GM21390 (cell line): ENCODE data around the gene CUEDC2.

Source experiments
- ATAC-seq: cut with Tn5 transposase; IDR thresholded peaks from one replicate; pipeline ENCODE4 v1.9.1; 2021; ENCODE audit not compliant: unreplicated experiment

Gene CUEDC2

DNA sequence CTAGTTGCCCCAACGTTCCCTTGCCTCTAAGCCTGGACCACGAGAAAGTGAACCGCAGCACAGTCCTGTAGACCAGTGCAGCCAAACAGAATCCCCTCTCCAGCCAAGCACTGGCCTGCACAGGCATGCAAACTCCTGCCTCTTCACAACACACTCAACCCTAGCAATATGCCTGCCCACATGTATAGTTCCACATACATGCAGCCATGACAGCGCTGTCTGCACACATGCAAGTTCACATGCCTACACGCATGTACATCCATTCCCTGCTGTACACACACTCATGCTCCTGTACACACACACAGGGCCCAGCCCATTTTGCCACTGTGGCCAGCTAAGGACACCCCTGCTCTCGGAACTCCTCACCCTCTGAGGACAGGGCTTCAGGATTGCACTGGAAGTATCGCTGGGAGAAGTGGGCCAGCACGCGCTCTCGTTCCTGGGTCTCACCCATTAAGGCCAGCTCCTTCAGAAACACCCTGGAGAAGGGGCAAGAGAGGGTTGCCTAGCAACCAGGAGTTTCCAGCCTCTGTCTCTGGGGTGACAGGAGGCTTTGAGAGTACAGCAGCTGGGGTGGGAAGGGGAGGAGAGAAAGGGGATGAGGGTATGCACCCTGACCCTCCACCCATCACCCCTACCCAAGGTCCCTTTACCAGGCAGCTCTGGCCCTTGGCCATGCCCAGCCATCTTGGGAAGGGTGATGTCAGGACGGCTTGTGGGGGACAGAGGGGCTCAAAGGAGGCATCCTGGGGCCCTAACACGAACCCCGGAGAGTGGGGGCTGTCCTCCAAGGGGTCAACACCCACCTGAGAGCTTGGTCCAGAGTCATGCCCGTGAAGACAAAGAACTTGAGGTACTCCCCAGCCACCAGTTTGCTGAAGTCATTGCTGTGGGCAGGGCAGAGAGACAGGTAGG lies 20.8 kb downstream of the CUEDC2 start:
- ATAC-seq: no peak

DNA sequence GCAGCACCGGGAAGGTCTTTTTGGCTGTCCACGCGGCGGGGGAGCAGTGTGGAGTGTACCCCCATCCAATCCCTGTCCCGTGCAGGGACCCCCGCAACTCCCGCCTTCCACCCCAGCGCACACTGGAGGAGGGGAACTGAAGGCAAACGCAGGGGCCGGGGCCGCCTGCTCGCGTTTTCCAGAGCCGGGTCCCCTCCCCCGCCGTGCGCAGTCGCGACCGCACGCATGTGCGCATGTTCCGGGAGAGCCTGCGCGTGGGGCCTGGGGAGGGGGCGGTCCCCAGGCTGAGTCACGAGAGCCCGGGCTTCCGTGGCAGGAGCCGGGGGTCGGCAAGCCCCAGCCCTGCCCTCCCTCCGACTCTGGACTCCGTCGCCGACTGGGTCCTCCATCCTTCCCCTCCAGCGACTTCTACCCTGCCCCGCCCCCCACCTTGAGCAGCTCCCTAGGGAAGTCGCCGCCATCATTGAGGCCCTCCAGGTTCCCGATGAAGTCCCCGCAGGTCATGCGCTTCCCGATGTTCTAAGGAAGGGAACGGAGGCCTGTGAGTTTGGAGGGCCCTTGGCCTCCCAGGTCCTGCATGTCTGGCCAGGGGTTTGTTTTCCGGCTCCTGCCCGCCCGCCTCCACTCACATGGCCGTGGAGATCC lies 21.8 kb downstream of the CUEDC2 start:
- no peak for ATAC-seq

DNA sequence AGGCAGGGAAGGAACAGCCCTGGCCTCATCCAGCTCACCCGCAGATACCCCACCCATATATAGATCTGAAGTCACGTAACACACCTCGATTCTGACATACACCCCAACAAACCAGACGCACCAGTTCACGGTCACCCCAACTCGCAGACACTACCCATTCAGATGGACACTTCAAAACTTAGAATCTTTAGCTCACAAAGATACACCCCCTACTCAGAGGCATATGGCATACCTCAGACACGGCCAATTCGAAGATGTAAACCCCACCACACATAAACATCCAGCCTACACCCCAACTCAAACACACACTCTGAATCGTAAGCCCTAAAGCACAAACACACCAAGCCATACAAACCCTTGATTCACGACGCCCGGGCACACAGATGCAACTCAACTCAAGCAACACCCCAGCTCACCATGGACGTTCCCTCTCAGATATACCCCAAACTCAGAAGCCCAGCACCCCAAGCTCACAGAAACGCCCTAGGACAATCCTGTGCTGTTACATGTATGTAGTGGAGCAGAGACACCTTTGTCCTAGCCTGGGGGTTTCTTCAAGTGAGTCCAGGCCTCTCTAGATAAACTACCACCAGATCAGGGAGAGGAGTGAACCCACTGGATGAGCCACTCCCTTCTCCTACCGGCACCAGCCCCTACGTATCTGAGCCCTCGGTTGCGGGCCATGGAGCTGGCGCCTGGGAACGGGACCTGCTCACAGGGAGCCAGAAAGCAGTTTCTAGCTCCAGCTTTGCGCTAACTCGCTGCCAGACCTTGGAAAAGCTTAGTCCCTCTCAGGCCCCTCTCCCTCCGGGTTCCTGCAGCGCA lies 22.6 kb downstream of the CUEDC2 start:
- no peak for ATAC-seq

DNA sequence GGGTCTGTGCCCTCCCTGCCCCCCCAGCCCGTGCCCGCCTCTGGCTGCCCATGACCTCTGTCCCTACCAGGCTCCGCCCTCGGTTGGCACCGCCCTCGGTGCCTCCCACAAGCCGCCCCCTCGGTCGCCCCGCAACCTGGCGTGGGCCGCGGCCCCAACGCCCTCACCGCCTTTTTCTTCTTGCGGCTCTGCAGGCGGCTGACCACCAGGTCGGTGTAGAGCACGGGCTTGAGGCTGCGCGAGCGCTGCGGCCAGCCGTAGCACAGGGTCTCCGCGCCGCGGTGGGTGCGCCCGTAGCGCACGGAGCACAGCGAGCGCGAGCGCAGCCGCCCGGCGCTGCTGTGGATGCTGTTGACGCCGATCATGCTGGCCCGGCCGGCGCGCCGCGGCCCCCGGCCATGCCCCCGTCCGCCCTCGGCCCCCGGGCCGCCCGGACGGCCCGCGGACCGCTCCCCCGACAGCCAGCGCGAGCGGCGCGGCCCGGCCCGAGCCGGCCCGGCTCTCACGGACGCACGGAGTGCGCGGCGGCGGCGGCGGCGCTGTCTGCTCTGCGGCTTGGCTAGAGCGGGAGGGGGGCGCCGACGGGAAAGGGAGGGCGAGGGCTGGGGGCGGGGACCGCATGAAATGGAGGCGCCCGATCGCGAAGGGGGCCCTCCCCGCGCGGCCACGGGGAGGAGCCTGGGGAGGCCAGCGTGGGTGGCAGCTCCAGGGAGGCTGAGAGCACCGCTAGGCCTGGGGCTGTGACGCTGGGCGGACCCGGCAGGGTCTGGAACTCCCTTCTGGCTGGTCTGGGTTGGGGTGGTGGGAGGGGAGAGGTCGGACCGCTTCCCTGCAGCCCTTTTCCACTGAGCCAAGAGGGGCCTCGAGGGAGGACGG lies 23.4 kb downstream of the CUEDC2 start:
- no peak for ATAC-seq

DNA sequence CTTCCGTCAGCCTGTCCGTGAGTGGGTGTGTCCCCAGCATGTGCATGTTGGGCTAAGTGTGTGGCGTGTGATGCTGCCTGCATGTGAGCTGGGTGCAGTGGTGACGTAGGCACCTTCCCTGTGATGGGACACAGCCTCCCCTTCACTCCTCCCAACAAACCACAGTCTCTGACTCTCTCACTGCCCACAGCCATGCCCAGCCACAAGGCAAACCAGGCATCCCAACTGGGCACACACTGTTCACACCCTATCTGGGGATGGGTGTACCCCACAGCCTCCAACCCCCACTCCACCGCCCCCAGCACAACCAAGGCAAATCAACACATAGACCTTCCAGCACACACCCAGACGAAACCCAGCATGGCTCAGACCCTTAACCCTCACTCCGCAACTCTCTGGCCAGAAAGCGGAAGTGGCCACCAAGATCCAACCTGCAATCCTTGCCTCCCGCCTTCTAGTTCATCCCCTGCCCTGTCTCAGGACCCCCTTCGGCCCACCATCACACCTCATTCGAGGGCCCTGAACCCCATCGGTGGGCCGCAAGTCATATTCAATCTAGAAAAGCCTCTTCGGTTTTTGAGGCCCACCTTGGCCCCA lies 24.1 kb downstream of the CUEDC2 start:
- no peak for ATAC-seq

DNA sequence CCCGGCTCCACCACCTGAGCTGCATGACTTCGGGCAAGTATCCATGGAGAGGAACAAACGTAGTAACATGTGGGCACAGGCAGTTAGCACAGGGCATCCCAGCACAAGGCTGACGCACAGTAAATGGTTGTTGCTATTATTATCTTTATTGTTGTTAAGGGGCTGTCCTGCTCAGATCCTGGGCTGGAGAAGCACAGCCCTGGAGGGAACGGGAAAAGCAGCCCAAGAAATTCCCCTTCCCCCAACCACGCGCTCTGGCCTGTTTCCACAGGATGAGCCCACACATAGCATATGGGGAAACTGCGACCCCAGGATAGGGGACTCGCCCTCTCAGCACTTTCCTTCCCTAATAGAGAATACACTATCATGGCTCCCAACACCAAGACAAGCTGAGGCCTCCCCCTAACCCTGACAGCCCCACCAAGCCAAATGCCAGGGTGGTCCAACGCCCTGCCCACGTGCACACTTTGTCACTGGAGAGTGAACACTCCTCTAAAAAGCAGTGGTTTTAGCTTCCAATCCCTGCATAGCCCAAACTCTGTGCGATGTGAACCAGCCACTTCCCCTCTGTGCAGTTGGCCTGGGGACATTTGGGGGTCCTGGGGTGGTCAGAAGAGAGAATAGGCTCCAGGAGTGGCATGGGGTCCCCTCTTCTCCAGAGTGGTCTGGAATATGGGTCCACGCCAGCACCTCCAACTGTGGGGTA lies 24.8 kb downstream of the CUEDC2 start:
- no peak for ATAC-seq

DNA sequence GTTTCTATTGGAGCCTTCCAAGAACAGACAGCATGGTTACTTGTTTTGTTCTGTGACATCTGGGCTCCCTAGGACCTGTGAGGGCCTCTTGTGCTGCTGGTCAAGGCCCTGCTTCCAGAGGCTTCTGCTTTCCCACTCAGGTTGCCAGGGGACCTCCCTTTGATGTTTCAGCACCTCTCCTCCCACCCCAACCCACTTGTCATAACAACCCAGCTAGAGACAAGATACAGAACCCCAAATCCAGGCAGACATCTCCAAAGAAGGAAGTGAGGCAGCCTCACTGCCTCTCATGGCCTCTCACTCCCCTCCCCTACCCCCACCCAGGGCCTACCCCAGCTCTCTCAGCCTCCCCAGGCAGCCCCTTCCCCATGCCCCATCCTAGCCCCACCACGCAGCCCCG lies 25.6 kb downstream of the CUEDC2 start:
- ATAC-seq: no peak

DNA sequence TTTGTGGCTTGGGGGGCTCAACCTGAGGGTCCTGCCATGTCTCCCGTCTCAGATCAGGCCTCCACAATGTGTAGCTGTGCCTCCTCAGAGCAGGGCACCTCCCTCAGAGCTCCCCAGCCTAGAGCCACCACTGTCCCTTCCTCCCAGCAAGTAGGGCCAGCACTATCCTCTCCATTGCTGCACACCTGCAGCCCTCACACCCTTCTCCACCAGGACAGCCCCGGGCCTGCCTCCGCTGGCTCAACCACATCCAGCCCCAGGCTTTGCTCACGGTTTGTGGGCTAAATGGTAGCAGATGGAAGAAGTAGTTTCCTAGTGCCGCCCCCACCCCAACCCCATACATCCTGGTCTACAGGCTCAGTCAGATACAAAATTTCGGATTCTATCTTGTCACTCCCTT lies 26.7 kb downstream of the CUEDC2 start:
- ATAC-seq: no peak

DNA sequence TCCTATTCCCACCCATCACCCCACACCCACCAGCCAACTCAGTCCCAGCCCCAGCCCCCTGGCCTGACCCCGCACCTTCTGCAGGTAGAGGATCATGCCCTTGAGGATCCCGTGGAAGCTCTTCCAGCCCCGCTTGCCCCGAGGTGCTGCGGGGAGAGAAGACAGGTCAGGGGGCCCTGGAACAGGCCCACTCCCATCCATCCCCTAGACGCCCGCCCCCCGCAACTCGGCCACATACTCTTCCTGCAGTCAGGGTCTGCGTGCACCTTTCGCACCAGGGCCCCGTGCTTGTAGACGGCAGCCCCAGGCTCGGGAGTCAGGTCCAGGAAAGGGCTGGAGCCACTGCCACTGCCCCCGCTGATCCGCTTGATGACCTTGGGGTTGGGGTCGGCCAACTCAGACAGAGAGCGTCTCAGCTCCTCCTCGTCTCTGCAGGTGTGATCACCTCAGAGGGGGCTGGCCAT lies 27.2 kb downstream of the CUEDC2 start:
- ATAC-seq: no peak

DNA sequence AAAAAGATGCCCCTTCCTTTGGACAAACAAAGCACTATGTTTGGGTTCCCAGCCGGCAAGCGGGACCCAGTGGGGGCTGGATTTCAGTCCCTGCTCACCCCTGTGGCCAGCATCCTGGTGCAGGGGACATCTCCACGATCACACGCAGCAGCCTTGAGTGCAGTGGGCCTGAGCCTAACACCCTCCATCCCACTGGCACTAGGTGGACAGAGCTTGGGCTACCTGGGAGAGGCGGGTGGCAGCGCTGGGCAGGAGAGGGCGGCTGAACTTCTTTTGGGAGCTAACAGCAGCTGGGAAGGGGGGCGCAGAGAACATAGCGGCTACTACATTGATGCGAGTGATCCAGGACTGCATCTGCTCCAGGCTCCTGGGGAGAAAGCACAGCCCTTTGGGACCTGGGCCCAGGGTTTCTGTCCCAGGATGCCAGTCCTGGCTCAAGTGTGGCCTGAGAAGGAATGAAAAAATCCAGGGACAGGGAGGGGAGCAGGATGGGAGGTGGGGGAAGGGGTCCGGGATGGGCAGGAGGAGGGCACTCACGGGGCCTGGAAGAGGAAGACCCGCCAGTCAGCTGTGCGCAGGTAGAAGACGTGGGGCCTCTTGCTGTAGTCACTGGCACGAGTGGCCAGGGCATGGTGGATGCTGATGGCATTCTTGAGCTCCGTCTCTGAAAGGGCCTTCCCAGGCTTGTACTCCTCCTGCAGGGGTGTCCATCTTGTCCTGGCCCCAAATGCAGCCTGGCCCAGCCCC lies 27.8 kb downstream of the CUEDC2 start:
- ATAC-seq: no peak

DNA sequence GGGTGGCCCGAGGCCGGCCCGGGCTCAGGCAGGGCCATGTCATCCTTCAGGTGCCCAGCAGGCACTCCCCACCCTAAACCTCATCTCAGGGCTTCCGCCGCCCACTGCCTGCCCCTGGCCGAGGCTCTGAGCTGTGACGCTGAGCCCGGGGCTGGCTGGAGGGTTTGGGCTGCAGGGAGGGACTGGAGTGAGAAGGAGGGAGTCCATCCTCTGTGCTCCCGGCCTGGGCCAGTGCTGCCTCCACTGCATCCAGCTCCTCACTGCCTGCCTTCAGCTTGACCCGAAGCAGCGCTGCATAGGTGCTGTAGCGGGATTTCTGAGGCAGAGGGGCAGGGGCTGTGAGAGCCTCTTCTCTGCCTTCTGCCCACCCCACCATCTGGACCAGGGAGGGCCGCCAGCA lies 29.3 kb downstream of the CUEDC2 start:
- ATAC-seq: no peak

DNA sequence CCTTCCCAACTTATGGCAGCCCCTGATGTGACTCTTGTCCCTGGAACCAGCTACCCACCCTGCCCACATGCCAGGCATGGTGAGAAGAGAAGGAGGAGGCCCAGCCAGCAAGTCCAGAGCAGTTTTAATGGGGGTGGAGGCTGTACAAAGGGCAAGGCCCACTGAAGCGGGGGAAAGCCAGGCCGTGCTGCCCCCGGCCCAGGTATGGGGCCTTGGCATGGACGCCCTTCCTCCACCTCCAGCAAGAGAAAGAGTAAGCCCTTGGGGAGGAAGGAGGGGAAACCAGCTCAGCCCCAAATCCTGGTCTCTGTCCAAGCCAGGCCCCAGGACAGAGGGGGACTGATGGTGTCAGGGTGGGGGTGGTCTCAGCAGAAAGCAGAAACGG lies 29.9 kb downstream of the CUEDC2 start:
- no peak for ATAC-seq

DNA sequence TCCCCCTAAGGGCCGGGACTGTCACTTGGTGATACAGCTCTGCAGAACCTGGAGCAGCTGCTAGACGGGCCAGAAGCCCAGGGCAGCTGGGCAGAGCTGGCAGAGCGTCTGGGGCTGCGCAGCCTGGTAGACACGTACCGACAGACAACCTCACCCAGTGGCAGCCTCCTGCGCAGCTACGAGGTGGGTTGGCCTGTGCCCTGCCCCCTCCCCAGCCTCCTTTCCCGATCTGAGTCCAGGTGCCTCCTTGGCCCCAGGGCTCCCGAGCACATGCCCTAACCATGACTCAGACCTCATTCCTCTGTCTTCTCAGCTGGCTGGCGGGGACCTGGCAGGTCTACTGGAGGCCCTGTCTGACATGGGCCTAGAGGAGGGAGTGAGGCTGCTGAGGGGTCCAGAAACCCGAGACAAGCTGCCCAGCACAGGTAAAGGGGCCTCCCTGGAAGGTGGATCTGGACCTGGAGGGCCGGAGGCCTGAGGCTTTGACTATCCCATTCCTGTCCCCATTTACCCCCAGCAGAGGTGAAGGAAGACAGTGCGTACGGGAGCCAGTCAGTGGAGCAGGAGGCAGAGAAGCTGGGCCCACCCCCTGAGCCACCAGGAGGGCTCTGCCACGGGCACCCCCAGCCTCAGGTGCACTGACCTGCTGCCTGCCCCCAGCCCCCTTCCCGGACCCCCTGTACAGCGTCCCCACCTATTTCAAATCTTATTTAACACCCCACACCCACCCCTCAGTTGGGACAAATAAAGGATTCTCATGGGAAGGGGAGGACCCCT lies 30.5 kb downstream of the CUEDC2 start:
- ATAC-seq: no peak

DNA sequence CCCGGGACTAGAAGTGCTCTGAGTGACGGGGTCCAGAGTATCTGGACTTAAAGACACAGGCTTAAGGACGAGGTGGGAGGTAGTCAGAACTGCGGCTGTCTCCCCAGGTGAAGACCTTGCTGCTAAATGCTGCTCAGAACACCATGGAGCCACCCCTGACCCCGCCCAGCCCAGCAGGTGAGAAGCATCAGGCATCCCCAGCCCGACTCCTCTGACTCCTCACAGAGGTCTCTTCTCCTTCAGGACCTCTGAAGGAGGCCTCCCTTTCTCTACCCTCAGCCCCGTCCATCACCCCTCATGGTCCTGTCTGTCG lies 31.1 kb downstream of the CUEDC2 start:
- ATAC-seq: no peak

DNA sequence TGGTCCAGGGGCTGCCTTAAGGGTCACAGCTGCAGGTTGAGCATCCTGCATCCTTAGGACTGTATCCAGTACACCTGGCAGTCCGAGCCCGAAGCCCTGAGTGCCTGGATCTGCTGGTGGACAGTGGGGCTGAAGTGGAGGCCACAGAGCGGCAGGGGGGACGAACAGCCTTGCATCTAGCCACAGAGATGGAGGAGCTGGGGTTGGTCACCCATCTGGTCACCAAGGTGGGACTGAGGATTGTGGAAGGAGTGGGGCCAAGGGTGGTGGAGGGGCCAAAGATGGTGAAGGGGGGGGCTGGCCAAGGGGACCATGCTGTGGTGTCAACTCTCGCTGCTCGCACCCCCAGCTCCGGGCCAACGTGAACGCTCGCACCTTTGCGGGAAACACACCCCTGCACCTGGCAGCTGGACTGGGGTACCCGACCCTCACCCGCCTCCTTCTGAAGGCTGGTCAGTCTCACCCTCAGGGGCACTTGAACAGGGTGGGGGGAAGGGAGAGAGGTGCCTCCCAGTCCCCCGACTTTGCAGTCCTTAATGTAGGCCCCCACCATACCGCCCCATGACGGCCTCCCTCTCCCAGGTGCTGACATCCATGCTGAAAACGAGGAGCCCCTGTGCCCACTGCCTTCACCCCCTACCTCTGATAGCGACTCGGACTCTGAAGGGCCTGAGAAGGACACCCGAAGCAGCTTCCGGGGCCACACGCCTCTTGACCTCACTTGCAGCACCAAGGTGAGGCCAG lies 31.6 kb downstream of the CUEDC2 start:
- no peak for ATAC-seq

DNA sequence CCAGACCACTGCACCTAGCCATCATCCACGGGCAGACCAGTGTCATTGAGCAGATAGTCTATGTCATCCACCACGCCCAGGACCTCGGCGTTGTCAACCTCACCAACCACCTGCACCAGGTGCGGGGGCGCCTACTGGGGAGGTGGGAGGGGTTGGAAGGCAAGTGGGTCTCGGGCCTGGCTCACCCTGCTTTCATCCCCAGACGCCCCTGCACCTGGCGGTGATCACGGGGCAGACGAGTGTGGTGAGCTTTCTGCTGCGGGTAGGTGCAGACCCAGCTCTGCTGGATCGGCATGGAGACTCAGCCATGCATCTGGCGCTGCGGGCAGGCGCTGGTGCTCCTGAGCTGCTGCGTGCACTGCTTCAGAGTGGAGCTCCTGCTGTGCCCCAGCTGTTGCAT lies 32.3 kb downstream of the CUEDC2 start:
- ATAC-seq: no peak

DNA sequence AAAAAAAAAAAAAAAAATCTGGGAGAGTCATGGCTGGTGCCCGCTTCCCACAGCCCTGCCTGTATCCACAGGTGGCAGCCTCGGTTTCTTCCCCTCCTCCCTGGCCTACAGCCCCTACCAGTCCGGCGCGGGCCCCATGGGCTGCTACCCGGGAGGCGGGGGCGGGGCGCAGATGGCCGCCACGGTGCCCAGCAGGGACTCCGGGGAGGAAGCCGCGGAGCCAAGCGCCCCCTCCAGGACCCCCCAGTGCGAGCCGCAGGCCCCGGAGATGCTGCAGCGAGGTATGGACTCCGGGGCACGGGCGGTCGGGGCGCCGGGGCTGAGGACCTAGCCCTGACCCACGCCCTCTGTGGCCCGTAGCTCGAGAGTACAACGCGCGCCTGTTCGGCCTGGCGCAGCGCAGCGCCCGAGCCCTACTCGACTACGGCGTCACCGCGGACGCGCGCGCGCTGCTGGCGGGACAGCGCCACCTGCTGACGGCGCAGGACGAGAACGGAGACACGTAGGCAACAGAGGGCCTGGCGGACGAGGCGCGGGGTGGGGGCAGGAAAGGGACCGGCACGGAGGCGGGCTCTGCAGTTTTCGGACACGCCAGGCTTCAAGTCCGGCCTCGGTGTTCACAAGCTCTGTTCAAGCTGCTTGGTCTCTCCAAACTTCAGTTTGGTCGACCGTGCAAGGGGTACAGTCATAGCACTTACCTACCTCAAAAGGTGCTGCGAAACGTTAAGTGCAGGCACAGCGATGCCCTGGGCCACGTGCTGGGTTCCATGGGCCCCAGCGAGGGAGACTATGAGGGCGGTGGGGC lies 33.0 kb downstream of the CUEDC2 start:
- ATAC-seq: peak; percentile 42
